Testis (tissue), 2 donors: ENCODE data around the gene TMEFF1.

Experiments used
- POLR2A ChIP-seq: fragments of 450-650 bp; IDR thresholded peaks from one replicate; pipeline ENCODE4 v1.6.1; 2017; ENCODE audit warnings: antibody characterized with exemption, mild to moderate bottlenecking, moderate library complexity
- TF ChIP-seq, protein P1 (sequence below), 3 experiments: fragments of 450-650 bp in 2 of 3; fragments of 200-600 bp in 1 of 3; sonication (generic) in 1 of 3; IDR thresholded peaks; one replicate each; pipeline ENCODE4 v1.5.1; 2016 to 2019; ENCODE audit warnings: antibody characterized with exemption in 3 of 3, mild to moderate bottlenecking in 2 of 3, moderate library complexity in 1 of 3

DNA sequence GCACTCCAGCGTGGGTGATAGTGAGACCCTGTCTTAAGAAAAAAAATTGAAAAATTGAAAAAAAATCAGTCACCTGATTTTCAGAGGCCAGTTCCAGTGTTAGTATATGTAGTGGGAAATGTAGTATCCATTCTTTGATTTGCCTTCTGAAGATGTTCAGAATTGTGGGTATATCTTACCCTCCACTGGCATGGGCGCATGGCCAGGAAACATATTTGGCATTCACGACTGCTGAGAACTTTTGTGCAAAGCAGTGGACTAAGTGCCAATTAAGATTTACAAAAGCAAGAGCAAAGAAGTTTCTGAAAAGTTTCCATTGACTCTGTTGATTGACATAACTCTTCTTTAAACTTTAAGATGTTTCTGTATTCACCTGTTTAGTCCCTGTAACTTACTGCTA lies 107.3 kb downstream of the TMEFF1 start:
- TF ChIP-seq, protein P1, sequence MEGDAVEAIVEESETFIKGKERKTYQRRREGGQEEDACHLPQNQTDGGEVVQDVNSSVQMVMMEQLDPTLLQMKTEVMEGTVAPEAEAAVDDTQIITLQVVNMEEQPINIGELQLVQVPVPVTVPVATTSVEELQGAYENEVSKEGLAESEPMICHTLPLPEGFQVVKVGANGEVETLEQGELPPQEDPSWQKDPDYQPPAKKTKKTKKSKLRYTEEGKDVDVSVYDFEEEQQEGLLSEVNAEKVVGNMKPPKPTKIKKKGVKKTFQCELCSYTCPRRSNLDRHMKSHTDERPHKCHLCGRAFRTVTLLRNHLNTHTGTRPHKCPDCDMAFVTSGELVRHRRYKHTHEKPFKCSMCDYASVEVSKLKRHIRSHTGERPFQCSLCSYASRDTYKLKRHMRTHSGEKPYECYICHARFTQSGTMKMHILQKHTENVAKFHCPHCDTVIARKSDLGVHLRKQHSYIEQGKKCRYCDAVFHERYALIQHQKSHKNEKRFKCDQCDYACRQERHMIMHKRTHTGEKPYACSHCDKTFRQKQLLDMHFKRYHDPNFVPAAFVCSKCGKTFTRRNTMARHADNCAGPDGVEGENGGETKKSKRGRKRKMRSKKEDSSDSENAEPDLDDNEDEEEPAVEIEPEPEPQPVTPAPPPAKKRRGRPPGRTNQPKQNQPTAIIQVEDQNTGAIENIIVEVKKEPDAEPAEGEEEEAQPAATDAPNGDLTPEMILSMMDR (IDR thresholded peaks at IDR 0.05): no peak
- no peak for TF ChIP-seq POLR2A
